Vagina (tissue), 2 donors: ENCODE results near the gene MGLL. TPM values are rescaled to one million over a fixed set of nuclear protein-coding genes. Genes with fewer than 3 reads are reported as not detected.

ENCODE experiments used
- DNase-seq, 2 donors: peaks; one replicate each; pipeline ENCODE4 v3.0.0-alpha.2; 2017; ENCODE audit errors: extremely low spot score in 2 of 2
- H3K27ac ChIP-seq: fragments of 200-600 bp; sonication (generic); one replicate; pipeline ENCODE4 v1.5.1; 2019
- H3K27me3 ChIP-seq: fragments of 200-600 bp; sonication (generic); one replicate; pipeline ENCODE4 v1.5.1; 2019
- H3K36me3 ChIP-seq, 2 donors: fragments of 200-600 bp; sonication (generic); one replicate each; pipeline ENCODE4 v1.5.1; 2017 to 2019
- H3K4me1 ChIP-seq: fragments of 200-600 bp; sonication (generic); one replicate; pipeline ENCODE4 v1.5.1; 2019
- H3K4me3 ChIP-seq, 2 donors: fragments of 200-600 bp; sonication (generic); 1 replicate in 1 of 2; 2 replicates in 1 of 2; pipeline ENCODE4 v1.5.1; 2016 to 2019
- H3K9me3 ChIP-seq: fragments of 200-600 bp; sonication (generic); one replicate; pipeline ENCODE4 v1.5.1; 2019
- POLR2A ChIP-seq, 2 donors: fragments of 450-650 bp; IDR thresholded peaks; one replicate each; pipeline ENCODE4 v1.6.1; 2017; ENCODE audit warnings: antibody characterized with exemption in 2 of 2, mild to moderate bottlenecking in 2 of 2, moderate library complexity in 2 of 2
- POLR2AphosphoS5 ChIP-seq, 2 donors: sonication (generic); formaldehyde crosslinking; IDR thresholded peaks; one replicate each; pipeline ENCODE4 v1.9.0; 2017; ENCODE audit warnings: antibody characterized with exemption in 2 of 2, mild to moderate bottlenecking in 2 of 2, low read depth in 1 of 2; ENCODE audit not compliant: insufficient read depth in 1 of 2
- intact Hi-C: fragments of 100-400 bp; cut with DNase I; formaldehyde crosslinking; loops from one replicate; pipeline ENCODE4 v1.15.1; 2023
- total RNA-seq: library from RNA; depleted of rRNA; stranded (reverse); fragments of >200 nt; gene quantifications from one replicate; pipeline ENCODE4 v1.2.3, GENCODE V29; 2016
- TF ChIP-seq, protein P1 (sequence below), 3 experiments: fragments of 450-650 bp in 2 of 3; fragments of 200-600 bp in 1 of 3; sonication (generic) in 1 of 3; IDR thresholded peaks; one replicate each; pipeline ENCODE4 v1.5.1; 2017 to 2019; ENCODE audit warnings: antibody characterized with exemption in 3 of 3, mild to moderate bottlenecking in 2 of 3, moderate library complexity in 2 of 3

MGLL gene
- total RNA-seq, 1 donor from 2014 or later, result 35.6 TPM

GRCh38 chr3:127820221-127820825 is 2.0 kb downstream of the MGLL start:
- peak in 1 of 2 donors; percentile 31 for DNase-seq
- Histone ChIP-seq H3K4me3 (peak overlapping the region in 1 of 2 donors; percentile 2), H3K27me3 (no peaks in the 10 kb centered on the region), H3K27ac (peak overlapping the region; percentile 85), H3K4me1 (peaks cover 62% of the 10 kb centered on the region), H3K36me3 (no peaks in the 10 kb centered on the region), H3K9me3 (no peaks in the 10 kb centered on the region)
- TF ChIP-seq POLR2A (IDR thresholded peaks at IDR 0.05), result no peak
- TF ChIP-seq, protein P1, sequence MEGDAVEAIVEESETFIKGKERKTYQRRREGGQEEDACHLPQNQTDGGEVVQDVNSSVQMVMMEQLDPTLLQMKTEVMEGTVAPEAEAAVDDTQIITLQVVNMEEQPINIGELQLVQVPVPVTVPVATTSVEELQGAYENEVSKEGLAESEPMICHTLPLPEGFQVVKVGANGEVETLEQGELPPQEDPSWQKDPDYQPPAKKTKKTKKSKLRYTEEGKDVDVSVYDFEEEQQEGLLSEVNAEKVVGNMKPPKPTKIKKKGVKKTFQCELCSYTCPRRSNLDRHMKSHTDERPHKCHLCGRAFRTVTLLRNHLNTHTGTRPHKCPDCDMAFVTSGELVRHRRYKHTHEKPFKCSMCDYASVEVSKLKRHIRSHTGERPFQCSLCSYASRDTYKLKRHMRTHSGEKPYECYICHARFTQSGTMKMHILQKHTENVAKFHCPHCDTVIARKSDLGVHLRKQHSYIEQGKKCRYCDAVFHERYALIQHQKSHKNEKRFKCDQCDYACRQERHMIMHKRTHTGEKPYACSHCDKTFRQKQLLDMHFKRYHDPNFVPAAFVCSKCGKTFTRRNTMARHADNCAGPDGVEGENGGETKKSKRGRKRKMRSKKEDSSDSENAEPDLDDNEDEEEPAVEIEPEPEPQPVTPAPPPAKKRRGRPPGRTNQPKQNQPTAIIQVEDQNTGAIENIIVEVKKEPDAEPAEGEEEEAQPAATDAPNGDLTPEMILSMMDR (IDR thresholded peaks at IDR 0.05), result no peak
- intact Hi-C loops, result loop anchor here (5.0 to 10.0 kb wide), 4 partner anchors 76 to 246 kb away; no protein-coding TSS in a partner anchor

GRCh38 chr3:127819656-127820055 is 2.7 kb downstream of the MGLL start:
- H3K4me3 ChIP-seq, result no peak overlapping the region
- no peak for TF ChIP-seq POLR2AphosphoS5 (IDR thresholded peaks at IDR 0.05; ENCODE audit: insufficient read depth in 1 of 2, low read depth in 1 of 2)
- no peak for TF ChIP-seq POLR2A (IDR thresholded peaks at IDR 0.05)
- TF ChIP-seq, protein P1 (IDR thresholded peaks at IDR 0.05), result no peak

DNA sequence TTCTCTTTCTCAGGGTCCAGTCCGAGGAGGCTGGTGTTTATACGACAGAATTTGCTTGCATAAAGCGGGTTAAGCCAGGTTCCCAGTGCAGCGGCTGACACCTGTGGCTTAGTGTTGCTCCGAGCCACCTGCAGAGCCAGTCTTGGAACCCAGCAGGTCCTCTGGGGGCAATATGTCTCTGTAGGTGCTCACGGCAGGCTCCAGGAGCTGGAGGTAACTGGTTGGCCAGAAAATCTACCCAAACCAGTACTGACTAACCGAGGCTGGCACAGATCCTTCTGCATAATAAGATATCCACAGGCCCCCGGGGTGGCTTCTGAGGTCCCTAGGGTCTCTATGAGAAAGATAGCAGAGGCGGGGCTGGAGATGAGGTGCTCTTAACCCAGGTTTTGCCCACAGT is 3.2 kb downstream of the MGLL start:
- intact Hi-C loops, result no loop called here
- DNase-seq, result peak in 1 of 2 donors; percentile 82

More at GRCh38 chr3:127819656-127820055, 2.7 kb downstream of the MGLL start:
- no peaks in the 10 kb centered on the region for H3K9me3 ChIP-seq
- H3K27ac ChIP-seq, result peak overlapping the region; percentile 85
- H3K4me1 ChIP-seq, result peaks cover 62% of the 10 kb centered on the region
- intact Hi-C loops, result loop anchor here (5.0 to 10.0 kb wide), 4 partner anchors 75 to 245 kb away; no protein-coding TSS in a partner anchor
- peak in 1 of 2 donors; percentile 93 for DNase-seq
- H3K27me3 ChIP-seq, result no peaks in the 10 kb centered on the region
- no peaks in the 10 kb centered on the region for H3K36me3 ChIP-seq

DNA sequence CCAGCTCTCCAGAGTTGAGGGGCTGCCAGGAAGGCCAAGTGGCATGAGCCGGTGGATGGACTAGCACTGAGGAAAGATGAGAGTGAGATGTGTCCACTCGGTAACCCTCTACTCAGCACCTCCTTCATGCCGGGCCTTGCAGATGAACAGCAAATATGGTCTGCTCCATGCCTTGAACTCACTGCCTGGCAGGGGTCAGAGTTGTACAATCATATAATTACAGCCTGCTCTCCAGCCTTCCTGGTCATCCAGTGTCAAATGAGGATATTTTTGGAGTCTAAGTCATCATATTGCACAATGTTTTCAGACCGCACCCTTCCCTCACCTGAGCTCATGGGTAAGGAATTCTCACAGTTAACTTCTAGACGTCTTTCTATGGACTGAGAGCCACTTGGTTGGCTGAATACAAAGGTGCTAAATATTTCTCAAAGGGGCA is 4.9 kb downstream of the MGLL start:
- H3K27ac ChIP-seq, result peak overlapping the region; percentile 22
- H3K36me3 ChIP-seq, result peaks cover 0 to 3% of the 10 kb centered on the region in 2 donors
- peaks cover 63% of the 10 kb centered on the region for H3K4me1 ChIP-seq
- no peak overlapping the region for H3K4me3 ChIP-seq
- H3K27me3 ChIP-seq, result no peaks in the 10 kb centered on the region
- TF ChIP-seq POLR2AphosphoS5 (IDR thresholded peaks at IDR 0.05; ENCODE audit: insufficient read depth in 1 of 2, low read depth in 1 of 2) (peak in 1 of 2 donors; percentile 84), POLR2A (IDR thresholded peaks at IDR 0.05) (no peak)
- TF ChIP-seq, protein P1 (IDR thresholded peaks at IDR 0.05), result no peak
- intact Hi-C loops, result no loop called here
- no peaks in the 10 kb centered on the region for H3K9me3 ChIP-seq
- DNase-seq, result peak in 1 of 2 donors; percentile 89

More for the DNA sequence above, 3.2 kb downstream of the MGLL start:
- no peaks in the 10 kb centered on the region for H3K36me3 ChIP-seq
- no peak overlapping the region for H3K27ac ChIP-seq
- H3K4me3 ChIP-seq, result no peak overlapping the region
- H3K9me3 ChIP-seq, result no peaks in the 10 kb centered on the region
- H3K27me3 ChIP-seq, result no peaks in the 10 kb centered on the region
- TF ChIP-seq, protein P1 (IDR thresholded peaks at IDR 0.05), result no peak
- no peak for TF ChIP-seq POLR2A (IDR thresholded peaks at IDR 0.05)
- TF ChIP-seq POLR2AphosphoS5 (IDR thresholded peaks at IDR 0.05; ENCODE audit: insufficient read depth in 1 of 2, low read depth in 1 of 2), result no peak
- H3K4me1 ChIP-seq, result peaks cover 65% of the 10 kb centered on the region

GRCh38 chr3:127816783-127817405 is 5.4 kb downstream of the MGLL start:
- Histone ChIP-seq H3K27me3 (no peaks in the 10 kb centered on the region), H3K4me1 (peaks cover 59% of the 10 kb centered on the region), H3K36me3 (peaks cover 0 to 3% of the 10 kb centered on the region in 2 donors), H3K9me3 (no peaks in the 10 kb centered on the region), H3K4me3 (no peak overlapping the region), H3K27ac (peak overlapping the region; percentile 22)
- TF ChIP-seq POLR2A (IDR thresholded peaks at IDR 0.05), result no peak
- TF ChIP-seq POLR2AphosphoS5 (IDR thresholded peaks at IDR 0.05; ENCODE audit: insufficient read depth in 1 of 2, low read depth in 1 of 2), result no peak
- TF ChIP-seq, protein P1 (IDR thresholded peaks at IDR 0.05), result no peak
- peak in 1 of 2 donors; percentile 89 for DNase-seq
- intact Hi-C loops, result no loop called here
